Femur (tissue), 1 donor: ENCODE measurements around the gene SLC27A5.

ENCODE experiments used
- DNase-seq: peaks from one replicate; pipeline ENCODE4 v3.0.0-alpha.2; 2017

The SLC27A5 gene, protein sequence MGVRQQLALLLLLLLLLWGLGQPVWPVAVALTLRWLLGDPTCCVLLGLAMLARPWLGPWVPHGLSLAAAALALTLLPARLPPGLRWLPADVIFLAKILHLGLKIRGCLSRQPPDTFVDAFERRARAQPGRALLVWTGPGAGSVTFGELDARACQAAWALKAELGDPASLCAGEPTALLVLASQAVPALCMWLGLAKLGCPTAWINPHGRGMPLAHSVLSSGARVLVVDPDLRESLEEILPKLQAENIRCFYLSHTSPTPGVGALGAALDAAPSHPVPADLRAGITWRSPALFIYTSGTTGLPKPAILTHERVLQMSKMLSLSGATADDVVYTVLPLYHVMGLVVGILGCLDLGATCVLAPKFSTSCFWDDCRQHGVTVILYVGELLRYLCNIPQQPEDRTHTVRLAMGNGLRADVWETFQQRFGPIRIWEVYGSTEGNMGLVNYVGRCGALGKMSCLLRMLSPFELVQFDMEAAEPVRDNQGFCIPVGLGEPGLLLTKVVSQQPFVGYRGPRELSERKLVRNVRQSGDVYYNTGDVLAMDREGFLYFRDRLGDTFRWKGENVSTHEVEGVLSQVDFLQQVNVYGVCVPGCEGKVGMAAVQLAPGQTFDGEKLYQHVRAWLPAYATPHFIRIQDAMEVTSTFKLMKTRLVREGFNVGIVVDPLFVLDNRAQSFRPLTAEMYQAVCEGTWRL

DNA sequence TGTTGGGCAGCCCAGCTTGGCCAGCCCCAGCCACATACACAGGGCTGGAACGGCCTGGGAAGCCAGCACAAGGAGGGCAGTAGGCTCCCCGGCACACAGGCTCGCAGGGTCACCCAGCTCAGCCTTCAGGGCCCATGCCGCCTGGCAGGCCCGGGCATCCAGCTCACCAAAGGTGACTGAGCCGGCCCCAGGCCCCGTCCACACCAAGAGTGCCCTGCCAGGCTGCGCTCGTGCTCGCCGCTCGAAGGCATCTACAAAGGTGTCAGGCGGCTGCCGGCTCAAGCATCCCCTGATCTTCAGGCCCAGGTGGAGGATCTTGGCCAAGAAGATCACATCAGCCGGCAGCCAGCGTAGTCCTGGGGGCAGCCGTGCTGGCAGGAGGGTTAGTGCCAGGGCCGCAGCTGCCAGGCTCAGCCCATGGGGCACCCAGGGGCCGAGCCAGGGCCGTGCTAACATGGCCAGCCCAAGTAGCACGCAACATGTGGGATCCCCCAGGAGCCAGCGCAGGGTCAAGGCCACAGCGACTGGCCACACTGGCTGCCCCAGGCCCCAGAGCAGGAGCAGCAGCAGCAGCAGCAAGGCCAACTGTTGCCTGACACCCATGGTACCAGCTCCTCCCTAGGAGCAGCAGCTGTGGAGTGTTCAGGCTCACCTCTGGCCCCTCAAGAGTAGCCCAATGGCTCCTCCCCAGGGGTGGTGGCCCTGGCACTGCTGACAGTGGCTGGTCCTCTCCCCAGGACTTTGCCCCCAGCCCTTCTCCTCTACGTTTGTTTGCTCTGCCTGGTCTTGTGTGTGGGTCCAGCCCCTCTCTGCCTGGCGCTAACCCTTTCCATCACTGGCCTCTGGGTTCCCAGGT lies at the start of gene SLC27A5:
Gene SLC27A5, minus strand, starts transcription at position 640 of the 856 bp plus-strand sequence. Its CDS starts 37 bp downstream, at position 603.
- no peak for DNase-seq

DNA sequence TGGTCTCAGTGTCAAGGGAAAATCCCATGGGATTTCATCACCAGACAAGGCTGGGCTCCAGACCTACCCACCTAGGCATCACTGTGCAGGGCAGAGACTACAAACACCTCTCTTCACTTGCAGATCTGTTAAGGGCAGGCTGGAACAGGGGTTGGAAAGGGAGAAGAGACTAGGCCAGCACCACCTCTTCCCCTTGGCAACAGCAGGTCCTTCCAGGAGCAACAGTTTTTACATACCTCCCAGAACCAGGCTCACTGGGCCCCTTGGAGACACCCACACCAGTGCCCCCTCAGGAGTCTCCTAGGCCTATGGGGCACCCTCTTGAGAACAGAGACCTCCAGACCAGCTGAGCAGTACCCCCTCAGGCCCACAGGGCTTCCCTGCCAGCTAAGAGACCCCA lies 49.1 kb upstream of the SLC27A5 start:
- no peak for DNase-seq

DNA sequence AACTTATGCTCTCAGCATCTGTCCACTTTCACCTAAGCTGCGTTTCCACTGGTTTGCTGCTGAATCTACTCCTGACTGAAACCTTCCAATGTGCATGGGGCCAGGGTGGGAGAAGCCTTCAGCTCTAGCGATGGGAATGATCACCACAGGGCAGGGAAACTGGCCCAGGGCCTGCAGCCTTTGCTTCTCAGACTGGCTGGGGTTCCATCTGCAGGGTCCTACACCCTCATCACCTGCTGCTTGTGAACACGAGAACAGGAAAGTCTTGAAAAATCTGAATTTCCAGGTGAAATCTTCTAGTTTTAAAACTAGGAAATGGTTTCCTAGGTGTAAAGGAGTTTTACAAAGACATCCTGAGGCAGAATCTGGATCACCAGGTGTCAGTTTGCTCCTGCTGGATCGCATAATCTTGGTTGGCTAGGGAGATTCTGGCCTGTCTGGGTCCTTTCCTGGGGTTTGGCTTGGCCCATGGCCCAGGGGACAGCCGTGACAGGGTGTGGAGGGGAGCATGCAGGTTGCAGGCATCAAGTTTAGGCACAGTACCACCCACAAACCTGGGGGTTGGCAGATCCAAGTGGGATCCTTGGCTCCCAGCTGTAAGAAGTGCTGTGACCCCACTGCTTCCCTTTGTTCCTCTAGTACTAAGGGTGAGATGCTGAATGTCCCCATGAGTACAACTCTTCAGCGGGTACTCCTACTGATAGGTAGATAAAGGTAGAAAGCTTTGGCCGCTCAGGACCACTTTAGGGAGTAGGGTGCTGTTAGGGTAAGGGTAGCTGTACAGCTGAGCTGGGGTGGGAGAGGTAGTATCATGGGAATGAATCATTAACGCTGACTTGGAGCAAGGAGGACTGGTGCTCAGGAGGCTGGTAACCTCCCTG lies 48.5 kb upstream of the SLC27A5 start:
- DNase-seq, result no peak

DNA sequence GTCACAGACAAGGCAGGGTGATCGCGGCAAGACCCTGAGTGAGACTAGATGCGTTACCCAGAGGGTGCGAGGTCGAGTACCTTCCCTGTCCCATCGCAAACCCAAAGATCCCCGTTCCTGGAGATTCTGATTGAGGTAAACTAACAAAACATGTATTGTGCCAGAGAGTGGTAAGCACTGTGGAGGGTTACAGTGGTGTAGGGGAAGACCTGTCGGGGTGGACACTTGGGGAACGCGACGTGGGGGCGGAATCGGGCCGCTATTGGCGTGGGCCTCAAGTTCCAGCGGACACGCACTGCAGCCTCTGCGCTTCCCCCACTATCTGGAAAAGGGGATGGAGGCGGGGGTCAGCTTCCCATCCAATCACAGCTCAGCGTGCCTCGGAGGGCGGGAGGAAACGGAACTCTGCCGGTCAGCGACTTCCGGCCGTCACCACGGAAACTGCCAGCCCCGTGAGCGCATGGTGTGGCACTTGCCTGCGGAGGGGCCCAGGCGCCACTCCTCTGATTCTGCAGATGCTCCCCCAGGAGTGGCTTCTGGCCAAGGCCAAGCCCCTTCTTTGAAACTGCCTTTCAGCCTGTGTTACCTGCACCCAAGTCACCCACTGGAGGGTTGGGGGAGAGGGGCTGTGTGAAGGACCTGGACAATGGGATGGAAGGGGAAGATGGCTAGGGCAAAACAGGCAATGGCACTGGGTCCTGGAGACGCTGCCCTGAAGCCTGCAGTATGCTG lies 47.6 kb upstream of the SLC27A5 start:
- peak; percentile 96 for DNase-seq

DNA sequence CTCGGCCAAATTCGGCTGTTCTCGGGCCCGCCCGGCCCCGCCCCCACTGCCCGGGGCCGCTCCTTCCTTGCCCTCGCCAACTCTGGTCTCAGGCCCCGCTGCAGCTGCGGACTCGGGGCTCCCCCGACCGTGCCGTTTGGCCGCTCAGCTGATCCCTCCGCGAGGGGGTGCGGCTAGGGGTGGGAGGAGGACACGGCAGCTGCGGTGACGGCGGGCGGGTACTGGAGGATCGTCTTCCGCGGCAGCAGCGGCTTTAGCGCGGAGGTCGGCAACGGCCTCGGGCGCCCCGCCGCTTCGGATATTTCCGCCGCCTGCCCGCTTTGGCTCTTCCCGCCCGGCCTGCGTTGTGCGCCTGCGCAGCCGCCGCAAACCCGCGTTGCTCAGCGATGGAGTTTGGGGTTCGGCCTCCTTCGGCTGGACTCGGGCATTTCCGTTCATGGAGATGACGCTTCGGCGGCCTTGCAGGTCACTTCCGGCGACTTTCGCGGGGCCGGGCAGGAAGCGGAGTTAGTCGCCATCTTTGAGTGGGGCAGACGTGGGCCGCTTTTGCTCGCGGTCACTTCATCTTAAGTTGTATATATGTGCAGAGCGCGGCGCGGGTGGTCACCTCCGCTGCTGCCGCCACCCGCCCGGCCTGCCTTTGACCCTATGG lies 47.0 kb upstream of the SLC27A5 start:
- DNase-seq, result peak; percentile 100

DNA sequence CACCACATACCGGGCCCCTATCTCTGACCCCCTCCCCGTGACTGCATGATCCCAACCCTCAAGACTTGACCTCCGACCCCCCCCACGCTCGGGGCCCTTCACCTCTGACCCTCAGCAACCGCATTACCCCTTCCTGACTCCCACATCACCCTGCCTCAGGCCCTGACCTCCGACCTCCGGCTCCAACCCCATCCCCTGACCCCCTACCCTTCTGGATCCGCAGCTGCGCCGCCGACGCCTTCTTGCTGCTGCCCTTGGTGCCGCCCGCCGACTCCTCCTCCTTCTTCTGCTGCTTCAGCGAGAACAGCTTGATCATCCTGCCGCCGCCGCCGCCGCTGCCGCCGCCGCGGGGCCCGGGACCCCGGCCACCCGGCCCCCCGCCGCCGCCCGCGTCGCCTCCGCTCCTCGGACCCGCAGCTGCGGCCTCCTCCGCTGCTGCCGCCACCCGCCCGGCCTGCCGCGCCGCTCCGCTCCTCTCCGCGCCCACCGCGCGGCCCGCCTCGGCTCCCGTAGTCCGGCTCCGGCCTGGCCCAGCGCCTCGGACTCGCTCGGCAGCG lies 46.4 kb upstream of the SLC27A5 start, which contains the start of gene UBE2M:
Gene UBE2M, minus strand, starts transcription at position 546 of the 557 bp plus-strand sequence. Its CDS starts 230 bp downstream, at position 316.
- DNase-seq, result peak; percentile 78

DNA sequence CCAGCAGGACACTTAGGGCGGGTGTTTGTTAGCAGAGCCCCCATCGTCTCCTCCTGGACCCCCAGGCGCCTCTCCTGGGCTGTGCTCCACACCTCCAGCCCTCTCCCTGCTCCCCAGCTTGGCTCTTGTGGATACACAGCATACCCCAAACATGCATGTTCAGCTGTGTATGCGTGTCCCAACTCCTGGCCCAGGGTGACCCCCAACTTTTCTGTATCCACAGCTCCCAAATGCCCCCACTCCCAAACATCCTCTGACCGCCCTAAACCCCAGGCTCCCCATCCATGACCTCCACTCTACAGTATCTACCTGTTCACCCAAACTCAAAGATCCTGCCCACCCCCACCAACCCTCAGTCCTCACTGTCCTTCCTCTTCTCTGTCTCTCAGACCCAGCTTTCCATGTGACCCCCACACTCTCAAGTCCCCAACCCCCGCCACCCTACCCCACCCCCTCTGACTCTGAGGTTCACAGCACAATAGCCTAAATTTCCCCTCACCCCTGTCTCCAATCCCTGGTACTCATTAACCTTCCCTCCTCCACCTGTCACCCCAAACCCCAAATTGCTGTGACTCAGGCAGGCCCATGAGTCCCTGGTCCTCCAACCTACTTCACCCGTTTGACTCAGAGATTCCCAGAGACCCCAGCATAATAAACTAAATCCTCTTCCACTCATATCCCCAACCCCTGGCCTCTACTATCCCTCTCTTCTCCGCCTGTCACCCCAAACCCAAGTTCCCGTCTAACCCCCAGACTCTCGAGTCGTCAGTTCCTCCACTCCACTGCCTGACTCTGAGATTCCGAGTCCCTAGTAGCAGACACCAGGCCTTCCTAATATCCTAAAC lies 45.7 kb upstream of the SLC27A5 start:
- DNase-seq, result no peak

DNA sequence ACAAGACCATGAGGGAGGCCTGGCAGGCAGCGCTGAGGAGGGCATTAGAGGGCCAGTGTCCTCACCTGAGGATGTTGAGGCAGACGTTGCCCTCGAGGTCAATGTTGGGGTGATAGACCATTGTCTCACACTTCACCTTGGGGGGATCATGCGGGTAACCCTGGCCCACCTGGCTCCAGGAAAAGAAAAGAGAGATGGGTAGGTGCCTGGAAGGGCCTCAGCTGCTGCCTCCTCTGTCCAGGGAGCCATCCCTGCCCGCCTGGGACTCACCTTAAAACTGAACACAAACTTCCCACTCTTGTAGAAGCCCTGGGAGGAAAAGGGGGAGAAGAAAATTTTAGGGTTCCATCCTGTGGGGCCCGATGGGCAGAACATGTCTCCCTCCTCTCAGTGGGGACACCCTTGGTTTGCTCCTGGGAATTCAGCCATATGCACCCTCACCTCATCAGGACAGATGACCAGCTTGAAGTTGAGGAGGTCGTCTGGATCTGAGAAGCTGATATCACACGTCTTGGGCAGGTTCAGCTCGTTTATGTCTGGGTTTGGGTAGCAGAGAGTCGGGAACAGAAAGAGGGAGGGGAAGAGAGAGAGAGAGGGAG lies 44.9 kb upstream of the SLC27A5 start:
- DNase-seq, result no peak

DNA sequence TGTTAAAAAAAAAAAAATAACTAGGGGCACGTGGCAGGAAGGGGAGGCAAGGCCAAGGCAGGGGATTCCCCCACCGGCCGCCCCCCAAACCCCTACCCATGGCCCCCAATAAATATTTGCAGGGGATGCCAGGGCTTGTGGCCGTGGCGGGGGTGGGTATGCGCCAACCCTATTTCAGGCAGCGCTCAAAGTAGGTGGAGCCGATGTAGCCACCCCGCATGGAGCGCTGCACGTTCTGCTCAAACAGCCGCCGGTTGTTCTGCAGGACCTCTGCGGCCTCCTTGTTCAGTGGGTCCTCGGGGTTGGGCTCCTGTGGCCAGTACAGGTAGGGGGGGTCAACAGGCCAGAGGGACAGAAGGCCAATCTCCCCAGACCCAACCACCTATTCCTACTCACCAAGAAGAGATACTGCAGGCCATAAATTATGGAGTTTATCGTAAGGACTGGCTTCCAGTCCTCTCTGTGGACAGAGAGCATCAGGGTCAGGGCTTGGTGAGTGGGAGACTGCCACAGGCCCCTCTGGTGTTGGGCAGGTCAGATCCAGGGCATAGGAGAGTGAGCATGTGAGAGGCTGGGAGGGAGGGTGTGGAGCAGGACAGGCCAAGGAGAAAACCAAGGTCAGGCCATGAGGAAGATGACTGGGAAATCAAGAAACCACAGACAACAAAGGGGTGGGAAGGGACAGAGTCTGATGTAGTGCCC lies 44.3 kb upstream of the SLC27A5 start:
- DNase-seq, result no peak

DNA sequence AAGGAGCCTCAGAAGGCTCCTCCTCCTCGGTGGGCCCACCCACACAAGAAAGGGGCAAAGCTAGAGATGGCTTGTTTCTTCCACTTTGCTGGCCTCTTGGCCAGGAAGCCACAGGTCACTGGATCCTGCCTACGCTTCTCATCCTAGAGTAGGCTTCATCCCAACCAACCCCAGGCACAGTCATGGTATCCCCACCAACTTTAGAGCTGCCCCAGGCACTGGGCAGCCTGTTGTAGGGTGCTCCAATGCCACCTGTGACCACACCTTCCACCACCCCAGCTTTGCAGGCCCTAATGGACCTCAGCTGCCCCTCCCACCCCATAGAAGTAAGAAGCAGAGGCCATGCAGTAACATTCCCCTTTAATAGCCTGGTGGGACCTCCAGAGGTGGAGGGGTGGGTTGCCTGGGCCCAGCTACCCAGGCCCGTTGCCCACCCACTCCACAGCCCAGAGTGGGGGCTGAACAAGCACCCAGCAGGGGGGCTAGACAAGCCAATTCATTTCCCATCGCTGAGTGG lies 43.6 kb upstream of the SLC27A5 start:
- DNase-seq, result no peak

DNA sequence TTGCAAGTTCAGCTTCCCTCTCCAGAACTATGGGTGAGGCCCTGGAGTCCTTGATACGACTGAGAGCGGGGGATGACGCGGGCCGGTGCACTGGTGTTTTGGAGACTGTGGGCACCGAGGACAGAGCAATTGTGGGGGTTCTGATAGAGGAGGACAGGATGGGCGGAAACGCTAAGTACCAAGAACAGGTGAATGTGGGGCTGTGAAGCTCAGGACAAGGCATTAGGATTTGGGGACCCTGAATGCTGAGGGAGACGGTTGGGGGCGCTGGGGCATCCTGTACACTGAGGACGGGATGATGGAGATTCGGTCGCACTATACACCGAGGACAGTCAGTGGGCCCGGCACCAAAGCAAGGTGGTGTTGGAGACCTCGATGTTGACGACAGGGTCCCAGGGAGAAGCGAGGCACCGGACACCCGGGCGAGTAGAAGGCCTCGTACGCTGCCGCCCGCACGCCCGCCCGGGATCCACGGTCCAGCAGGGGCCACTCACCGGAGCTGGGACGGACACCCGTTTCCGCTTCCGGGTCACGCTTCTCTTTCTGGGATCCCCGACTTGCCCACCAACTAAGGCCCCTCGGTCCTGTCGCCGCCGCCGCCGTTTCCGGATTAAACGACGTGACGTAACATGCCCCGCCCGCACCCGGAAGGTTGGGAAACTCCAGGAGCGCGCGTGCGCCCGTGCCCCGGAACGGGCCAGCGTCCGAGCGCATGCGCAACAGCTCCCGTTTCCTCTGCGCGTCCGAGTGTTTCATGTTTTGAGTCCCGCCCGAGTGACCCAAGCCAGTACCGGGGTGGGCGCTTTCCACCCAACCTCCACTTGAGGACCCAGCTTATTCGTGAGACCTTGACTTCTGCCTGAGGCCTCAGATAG lies 42.9 kb upstream of the SLC27A5 start, which contains the start of gene CHMP2A:
Gene CHMP2A, minus strand, starts transcription at position 612 of the 875 bp plus-strand sequence. CDS start 893 bp downstream, outside the sequence.
- peak; percentile 99 for DNase-seq

DNA sequence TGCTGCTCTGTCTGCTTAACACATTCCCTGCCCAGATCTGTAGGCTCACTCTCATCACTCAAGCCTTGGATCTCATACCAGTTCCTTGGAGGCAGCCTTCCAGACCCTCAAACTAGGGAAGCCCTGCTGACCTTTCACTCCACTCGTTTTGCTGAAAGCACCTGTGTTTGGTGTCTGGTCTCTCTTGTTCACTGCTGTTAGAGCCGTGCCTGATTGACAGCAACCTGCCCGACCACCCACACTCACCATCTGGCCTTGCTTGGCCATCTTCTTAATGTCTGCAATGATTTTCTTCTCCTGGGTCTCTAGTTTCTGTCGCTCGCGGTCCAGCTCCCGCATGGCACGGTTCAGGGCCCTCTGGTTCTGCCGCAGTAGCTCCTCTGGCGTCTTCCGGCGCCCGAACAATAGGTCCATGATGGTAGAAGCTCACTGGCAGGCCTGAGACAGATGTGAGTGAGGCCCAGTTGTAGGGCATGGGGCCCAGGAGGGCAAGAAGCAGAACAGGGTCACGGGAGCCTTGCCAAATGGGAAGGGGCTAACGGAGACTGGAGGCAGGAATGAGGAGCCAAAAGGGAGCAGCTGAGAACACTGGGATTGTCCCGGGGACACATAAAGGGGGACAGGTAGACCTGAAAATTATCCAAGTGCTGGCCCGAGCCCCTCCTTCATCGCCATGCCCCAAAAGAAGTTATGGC lies 42.2 kb upstream of the SLC27A5 start:
- no peak for DNase-seq

DNA sequence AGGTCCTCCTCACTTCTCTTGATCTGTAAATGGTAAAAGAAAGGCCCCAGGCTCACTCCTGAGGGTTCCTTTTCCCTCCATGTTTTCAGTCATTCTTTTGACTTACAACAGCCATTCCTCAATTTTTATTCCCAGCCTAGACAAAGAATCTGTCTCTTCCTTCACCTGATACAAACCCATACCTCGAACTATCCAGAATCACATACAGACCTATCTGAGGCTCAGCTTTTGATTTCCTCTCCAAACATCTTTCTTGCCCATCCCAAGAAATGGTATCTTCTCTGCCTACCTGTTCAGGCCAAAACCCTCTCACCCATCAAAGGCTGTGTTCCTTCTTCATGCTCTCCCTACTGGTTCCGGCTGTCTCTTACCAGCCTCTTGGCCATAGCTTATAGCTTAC lies 40.9 kb upstream of the SLC27A5 start:
- no peak for DNase-seq

DNA sequence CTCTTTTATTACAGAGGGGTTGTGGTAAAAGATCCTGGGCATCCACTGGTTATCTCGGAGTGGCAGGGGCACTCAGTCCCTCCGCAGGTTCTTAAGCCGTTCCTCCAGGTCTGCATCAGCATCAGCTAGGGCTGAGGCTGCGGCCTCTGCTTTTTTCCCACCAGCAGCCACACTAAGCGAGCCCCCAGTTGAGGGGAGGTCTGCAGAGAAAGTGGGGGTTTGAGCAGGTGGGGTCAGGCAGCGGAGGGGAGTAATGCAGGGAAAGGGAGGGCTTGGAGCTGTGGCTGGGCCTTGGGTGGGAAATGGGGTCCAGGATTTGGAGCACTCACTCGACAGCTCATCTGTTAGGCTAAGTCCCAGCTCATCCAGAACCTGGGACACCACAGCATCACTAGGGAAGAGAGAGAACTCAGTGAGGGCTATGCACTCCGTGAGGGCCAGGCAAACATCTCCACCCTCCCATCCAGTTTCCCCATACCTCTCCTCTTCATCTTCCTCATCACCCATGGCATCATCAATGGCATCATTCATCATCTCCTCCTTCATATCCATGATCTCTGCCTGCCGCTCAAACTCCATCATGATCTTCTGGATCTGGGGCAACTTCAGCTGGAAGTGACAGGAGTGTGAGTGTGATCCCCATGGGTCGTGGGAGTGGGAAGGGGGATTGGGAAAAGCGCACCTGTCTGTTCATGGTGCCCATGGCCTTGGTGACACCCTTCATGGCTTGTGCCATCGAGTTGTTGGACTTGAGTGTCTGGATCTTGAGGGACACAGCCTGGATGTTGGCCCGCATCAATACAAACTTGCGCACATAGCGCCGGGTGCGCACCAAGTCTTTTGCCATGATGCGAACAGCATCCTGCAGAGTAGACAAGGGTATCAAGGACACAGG lies 40.0 kb upstream of the SLC27A5 start:
- DNase-seq, result no peak

DNA sequence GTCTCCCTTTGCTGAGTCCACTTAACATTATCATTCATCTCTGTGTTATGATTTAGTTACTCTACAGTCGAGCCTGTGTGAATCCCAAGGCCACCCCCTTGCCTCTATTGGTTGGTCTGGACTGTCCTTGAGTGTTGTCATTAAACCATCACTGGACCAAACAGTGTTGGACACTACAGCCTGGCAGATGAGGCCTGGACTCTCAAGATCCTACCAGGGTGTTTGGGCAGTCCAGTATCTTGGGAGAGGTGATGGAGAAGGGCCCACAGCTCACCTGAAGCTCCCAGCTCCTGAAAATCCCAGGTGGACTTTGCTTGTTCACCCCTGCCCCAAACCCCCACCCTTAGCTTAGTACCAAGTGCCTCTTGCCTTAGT lies 39.3 kb upstream of the SLC27A5 start:
- DNase-seq, result no peak
